ENCODE results near the gene IL17RC. TPM values are rescaled to one million over a fixed set of nuclear protein-coding genes. Genes with fewer than 3 reads are reported as not detected.
"Not testable (repeated sequence)": the region's sequence is repeated elsewhere in the genome, so short reads cannot be mapped to it uniquely, and the experiment has no call there.

The IL17RC gene, protein sequence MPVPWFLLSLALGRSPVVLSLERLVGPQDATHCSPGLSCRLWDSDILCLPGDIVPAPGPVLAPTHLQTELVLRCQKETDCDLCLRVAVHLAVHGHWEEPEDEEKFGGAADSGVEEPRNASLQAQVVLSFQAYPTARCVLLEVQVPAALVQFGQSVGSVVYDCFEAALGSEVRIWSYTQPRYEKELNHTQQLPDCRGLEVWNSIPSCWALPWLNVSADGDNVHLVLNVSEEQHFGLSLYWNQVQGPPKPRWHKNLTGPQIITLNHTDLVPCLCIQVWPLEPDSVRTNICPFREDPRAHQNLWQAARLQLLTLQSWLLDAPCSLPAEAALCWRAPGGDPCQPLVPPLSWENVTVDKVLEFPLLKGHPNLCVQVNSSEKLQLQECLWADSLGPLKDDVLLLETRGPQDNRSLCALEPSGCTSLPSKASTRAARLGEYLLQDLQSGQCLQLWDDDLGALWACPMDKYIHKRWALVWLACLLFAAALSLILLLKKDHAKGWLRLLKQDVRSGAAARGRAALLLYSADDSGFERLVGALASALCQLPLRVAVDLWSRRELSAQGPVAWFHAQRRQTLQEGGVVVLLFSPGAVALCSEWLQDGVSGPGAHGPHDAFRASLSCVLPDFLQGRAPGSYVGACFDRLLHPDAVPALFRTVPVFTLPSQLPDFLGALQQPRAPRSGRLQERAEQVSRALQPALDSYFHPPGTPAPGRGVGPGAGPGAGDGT
- 11.9 and 12.0 TPM in 2 replicates for total RNA-seq (2014; rRNA removed; shearing (Covaris generic))
- polyA plus RNA-seq (2015; cell fraction: cytosol; rRNA removed): 11.6 and 12.3 TPM in 2 replicates
- polyA plus RNA-seq (2015; cell fraction: nucleus; rRNA removed): 31.4 and 34.7 TPM in 2 replicates

GRCh38 chr3:9916734-9917680 is at the start of gene IL17RC:
TSS of gene IL17RC (plus strand) at chr3:9917098. CDS start at chr3:9917316, 218 bp downstream.
- DNase-seq (ENCODE audit: low read depth): peak; percentile 93

GRCh38 chr3:9867106-9867505 is 49.8 kb upstream of the IL17RC start:
- no peak for DNase-seq (ENCODE audit: low read depth)

DNA sequence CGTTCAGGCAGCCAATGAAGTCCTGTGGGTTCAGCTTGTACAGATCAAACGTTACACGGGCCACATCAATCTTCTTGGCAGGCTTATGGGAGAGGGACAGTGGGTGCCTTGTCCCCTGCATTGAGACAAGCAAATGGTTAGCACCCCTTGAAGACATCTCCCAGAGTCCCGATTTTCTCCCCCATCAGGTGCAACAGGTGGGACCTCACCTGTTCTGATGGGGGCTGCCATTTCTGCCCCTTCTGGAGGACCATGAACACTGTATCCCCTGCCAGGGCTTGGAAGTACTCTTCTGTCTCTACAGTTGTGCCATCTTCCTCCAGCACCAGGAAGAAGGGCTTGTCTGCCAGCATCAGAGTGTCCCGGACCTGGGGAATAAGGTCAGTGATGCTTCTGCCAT is 46.9 kb upstream of the IL17RC start:
- DNase-seq (ENCODE audit: low read depth): no peak

GRCh38 chr3:9870978-9871377 is 45.9 kb upstream of the IL17RC start:
- peak; percentile 65 for DNase-seq (ENCODE audit: low read depth)

GRCh38 chr3:9872067-9872466 is 44.8 kb upstream of the IL17RC start:
- DNase-seq (ENCODE audit: low read depth): peak; percentile 27

GRCh38 chr3:9875448-9875847 is 41.5 kb upstream of the IL17RC start:
- no peak for DNase-seq (ENCODE audit: low read depth)

- DNase-seq (ENCODE audit: low read depth): not testable (repeated sequence)
Measured at GRCh38 chr3:9876255-9876654, 40.6 kb upstream of the IL17RC start.

DNA sequence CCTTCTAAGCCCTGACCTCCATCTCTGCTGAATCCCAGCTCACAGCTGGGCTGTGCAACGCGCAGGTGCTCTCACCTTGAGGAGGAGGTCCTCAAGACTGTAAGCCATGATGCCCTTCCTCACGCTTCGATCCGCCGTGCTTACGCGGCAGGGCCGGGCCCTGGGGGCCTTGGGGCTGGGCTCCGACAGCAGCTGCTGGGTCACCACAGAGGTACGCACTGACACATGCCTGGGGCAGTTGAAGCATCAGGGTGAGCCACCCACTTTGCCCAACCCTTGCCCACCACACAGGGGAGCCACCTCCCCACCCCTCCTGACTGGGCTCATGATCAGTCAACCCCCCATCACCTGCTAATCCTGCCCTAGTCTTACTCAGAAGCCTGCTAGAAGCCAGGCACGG is 39.9 kb upstream of the IL17RC start:
- no peak for DNase-seq (ENCODE audit: low read depth)

- no peak for DNase-seq (ENCODE audit: low read depth)
Measured at GRCh38 chr3:9878700-9879099, 38.2 kb upstream of the IL17RC start.

- DNase-seq (ENCODE audit: low read depth): no peak
Measured at GRCh38 chr3:9879830-9880549, 36.9 kb upstream of the IL17RC start, which contains the start of gene CIDEC. TSS of gene CIDEC (minus strand) at chr3:9880253. CDS start at chr3:9878486, 1,767 bp downstream.

DNA sequence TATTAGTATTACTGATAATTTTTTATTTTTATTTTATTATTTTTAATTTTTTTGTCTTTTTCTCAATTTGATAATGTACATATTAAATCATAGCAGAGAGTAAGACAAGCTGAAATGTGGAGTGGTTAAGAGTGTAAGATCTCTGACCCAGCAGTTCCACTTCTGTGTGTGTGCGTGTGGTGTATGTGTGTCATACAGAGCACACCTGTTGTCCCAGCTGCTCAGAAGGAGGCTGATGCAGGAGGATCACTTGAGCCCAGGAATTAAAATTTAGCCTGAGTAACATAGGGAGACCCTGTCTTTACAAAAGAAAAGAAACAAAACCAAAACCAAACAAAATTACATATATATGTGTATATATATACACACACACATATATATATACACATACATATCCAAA is 35.5 kb upstream of the IL17RC start:
- no peak for DNase-seq (ENCODE audit: low read depth)

DNA sequence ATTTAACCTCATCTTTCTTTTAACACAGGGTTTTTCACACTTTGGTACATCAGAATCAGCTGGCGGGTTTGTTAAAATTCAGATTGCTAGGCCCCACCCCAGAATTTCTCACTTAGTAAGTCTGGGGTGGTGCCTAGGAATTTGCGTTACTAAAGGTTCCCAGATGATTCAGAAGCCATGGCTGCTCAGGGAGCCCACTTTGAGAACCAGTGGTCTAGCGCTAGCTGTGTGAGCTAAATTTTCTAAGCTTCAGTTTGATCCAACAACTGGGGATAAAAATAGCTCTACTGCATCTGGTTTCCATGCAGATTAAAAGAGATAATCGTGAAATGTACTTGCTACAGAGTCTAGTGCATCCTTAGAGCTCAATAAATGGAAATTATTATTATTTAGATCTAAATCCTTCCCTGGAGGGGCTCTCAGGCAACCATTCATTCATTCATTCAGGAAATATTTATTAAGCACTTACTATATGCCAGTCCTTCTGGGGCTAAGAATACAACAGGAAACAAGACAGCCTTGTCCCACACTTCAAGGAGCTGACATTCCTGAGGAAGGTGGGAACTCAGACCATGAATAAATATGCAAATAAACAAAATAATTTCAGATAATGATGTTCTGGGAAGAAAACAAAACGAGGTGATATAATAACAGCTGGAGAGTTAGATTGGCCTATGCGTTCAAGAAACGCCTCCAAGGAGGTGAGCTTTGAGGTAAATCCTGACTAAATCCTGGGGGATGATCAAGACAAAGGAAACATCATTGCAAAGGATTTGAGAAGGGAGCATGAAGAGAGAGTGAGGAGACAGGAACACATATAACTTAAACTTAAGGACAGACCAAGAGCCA is 33.0 kb upstream of the IL17RC start:
- DNase-seq (ENCODE audit: low read depth): no peak

DNA sequence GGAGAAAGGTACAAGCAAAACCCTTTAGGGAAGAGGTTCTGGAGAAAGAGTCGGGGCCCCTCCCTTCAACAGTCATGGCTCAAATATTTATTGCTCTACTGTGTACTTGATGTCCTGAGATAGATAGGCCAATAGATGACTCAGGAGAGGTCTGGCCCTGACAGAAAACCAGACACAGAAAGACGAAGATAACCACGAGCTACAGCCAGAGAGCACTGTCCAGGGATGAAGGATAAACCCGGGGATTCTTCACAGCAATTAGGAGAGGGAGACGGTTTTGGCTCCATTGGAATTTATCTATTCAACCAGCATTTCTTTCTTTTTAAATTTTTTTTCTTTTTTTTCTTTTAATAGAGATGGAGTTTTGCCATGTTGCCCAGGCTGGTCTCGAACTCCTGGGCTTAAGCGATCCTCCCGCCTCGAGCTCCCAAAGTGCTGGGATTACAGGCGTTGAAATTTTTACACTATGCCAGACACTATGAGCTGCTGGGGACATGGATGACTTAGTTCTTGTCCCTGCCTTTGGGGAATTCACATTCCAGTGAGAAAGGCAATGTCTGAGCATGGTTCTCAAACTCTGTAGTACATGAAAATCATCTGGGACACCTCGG is 32.2 kb upstream of the IL17RC start:
- peak; percentile 87 for DNase-seq (ENCODE audit: low read depth)

DNA sequence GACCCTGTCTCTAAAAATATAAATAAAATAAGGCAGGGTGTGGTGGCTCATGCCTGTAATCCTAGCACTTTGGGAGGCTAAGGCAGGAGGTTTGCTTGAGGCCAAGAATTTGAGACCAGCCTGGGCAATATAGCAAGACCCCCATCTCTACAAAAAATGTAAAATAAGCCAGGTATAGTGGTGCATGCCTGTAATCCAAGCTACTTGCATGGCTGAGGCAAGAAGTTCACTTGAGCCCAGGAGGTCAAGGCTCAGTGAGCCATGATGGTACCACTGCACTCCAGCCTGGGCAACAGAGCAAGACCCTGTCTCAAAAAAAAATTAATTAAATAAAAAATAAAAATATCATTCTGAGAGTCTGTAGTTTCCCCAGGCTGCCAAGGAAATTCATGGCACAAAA is 30.6 kb upstream of the IL17RC start:
- DNase-seq (ENCODE audit: low read depth): no peak

- no peak for DNase-seq (ENCODE audit: low read depth)
Measured at GRCh38 chr3:9887480-9887879, 29.4 kb upstream of the IL17RC start.

- DNase-seq (ENCODE audit: low read depth): no peak
Measured at GRCh38 chr3:9888540-9888939, 28.4 kb upstream of the IL17RC start.

GRCh38 chr3:9889405-9889804 is 27.5 kb upstream of the IL17RC start:
- DNase-seq (ENCODE audit: low read depth): no peak

- peak; percentile 80 for DNase-seq (ENCODE audit: low read depth)
Measured at GRCh38 chr3:9890249-9891071, 26.4 kb upstream of the IL17RC start, which contains the start of gene JAGN1. TSS of gene JAGN1 (plus strand) at chr3:9890610. CDS start at chr3:9890723, 113 bp downstream.

Data from HT1080 (cell line).